A549 (cell line): ENCODE results near the gene CACNA1F.

Experiments
- CTCF ChIP-seq: fragments of >200 bp; sonication (Bioruptor Twin); formaldehyde crosslinking; IDR thresholded peaks from 3 replicates; pipeline ENCODE4 v1.5.1; 2016
- EP300 ChIP-seq, 2 experiments: fragments of >200 bp; sonication (Bioruptor Twin); formaldehyde crosslinking; IDR thresholded peaks; 2 replicates in 1 of 2; 3 replicates in 1 of 2; pipeline ENCODE4 v1.6.1; 2016 to 2017
- HOXA7 ChIP-seq: fragments of 250-450 bp; sonication (Bioruptor Pico); IDR thresholded peaks from 2 replicates; pipeline ENCODE4 v1.5.0; 2020; ENCODE audit warnings: mild to moderate bottlenecking, moderate library complexity
- MAFK ChIP-seq: fragments of 450-650 bp; IDR thresholded peaks from 2 replicates; pipeline ENCODE4 v1.6.1; 2014; ENCODE audit not compliant: partially characterized antibody
- MYC ChIP-seq: IDR thresholded peaks from 2 replicates; pipeline ENCODE4 v1.6.1; 2012; ENCODE audit warnings: mild to moderate bottlenecking, inconsistent platforms, low read length, improper control_type of control experiment, borderline replicate concordance
- POLR2A ChIP-seq: IDR thresholded peaks from 2 replicates; pipeline ENCODE4 v1.6.1; 2012; ENCODE audit warnings: mild to moderate bottlenecking, low read length
- USF2 ChIP-seq: fragments of 450-650 bp; IDR thresholded peaks from 2 replicates; pipeline ENCODE4 v1.6.1; 2014; ENCODE audit warnings: antibody characterized with exemption

- TF ChIP-seq CTCF (no peak), EP300 (IDR thresholded peaks at IDR 0.05) (no peak), USF2 (no peak), MAFK (no peak), MYC (no peak), HOXA7 (no peak), POLR2A (no peak)
These were observed 35.5 kb upstream of the CACNA1F start for GRCh38 chrX:49268702-49269009.
